Endothelial cell of umbilical vein (primary cell): Measurements from ENCODE around the gene C17orf50. TPM values are rescaled to one million over a fixed set of nuclear protein-coding genes. Genes with fewer than 3 reads are reported as not detected.

Experiments used
- BruUV-seq: library from RNA; stranded (reverse); fragments of 400-500 nt; replicated peaks from 2 replicates; lab custom pipeline; 2021; lab: Mats Ljungman, UMichigan
- CTCF ChIA-PET: fragments of 300-600, 350-600 bp; sonication (Branson Sonifier 250); formaldehyde crosslinking; loops from one replicate; lab custom pipeline; 2021; ENCODE audit warnings: antibody characterized with exemption, inconsistent platforms; lab: Charles Lee
- POLR2A ChIA-PET: fragments of 300-600, 350-600 bp; sonication (Branson Sonifier 250); formaldehyde crosslinking; loops from one replicate; lab custom pipeline; 2021; ENCODE audit warnings: antibody characterized with exemption, inconsistent platforms; lab: Charles Lee
- DNase-seq: peaks from one replicate; pipeline ENCODE4 v3.0.0-alpha.2; 2011; ENCODE audit warnings: low read depth, low spot score
- FAIRE-seq: peaks from 2 replicates; lab custom pipeline; 2011; peaks lifted over from hg19 to GRCh38; lab: Jason Lieb, UNC
- H2AFZ ChIP-seq: 2 replicates; pipeline ENCODE4 v1.6.0; 2012; ENCODE audit warnings: low read depth, low read length, control low read depth, inconsistent platforms
- H3K27ac ChIP-seq: 2 replicates; pipeline ENCODE4 v1.5.1; 2011; ENCODE audit warnings: low read depth, mild to moderate bottlenecking, control low read depth, low read length, moderate library complexity; ENCODE audit not compliant: insufficient read depth
- H3K27me3 ChIP-seq, 2 experiments: 2 replicates each; pipeline versions ENCODE4 v1.6.0 to v1.6.1; 2011; ENCODE audit warnings: low read length in 2 of 2, mixed read lengths in 1 of 2; ENCODE audit not compliant: control insufficient read depth in 2 of 2, insufficient read depth in 2 of 2
- H3K36me3 ChIP-seq, 2 experiments: 2 replicates in 1 of 2; 3 replicates in 1 of 2; pipeline ENCODE4 v1.5.1; 2011; ENCODE audit warnings: low read length in 2 of 2, mild to moderate bottlenecking in 1 of 2, moderate library complexity in 1 of 2; ENCODE audit not compliant: control insufficient read depth in 2 of 2, insufficient read depth in 2 of 2; ENCODE audit errors: extremely low read depth in 1 of 2
- H3K4me1 ChIP-seq: 3 replicates; pipeline ENCODE4 v1.5.1; 2011; ENCODE audit warnings: mild to moderate bottlenecking, low read length; ENCODE audit not compliant: control insufficient read depth, insufficient read depth; ENCODE audit errors: extremely low read depth
- H3K4me2 ChIP-seq: 2 replicates; pipeline ENCODE4 v1.6.1; 2011; ENCODE audit warnings: low read length, control low read depth, mixed read lengths; ENCODE audit not compliant: insufficient read depth
- H3K4me3 ChIP-seq, 3 experiments: fragments of 200-600 bp in 1 of 3; sonication (generic), shearing (Covaris generic) in 1 of 3; replicated peaks in 1 of 3; 2 replicates each; pipeline ENCODE4 v1.5.1; 2011 to 2016; ENCODE audit warnings: control low read depth in 3 of 3, low read length in 3 of 3, mild to moderate bottlenecking in 2 of 3, inconsistent platforms in 1 of 3, low read depth in 1 of 3, moderate library complexity in 1 of 3; ENCODE audit not compliant: insufficient read depth in 1 of 3
- H3K79me2 ChIP-seq: 2 replicates; pipeline ENCODE4 v1.6.0; 2012; ENCODE audit warnings: low read length, inconsistent platforms; ENCODE audit not compliant: control insufficient read depth, insufficient read depth
- H3K9ac ChIP-seq: replicated peaks from 2 replicates; pipeline ENCODE3; 2011; ENCODE audit warnings: low read length, control low read depth; ENCODE audit not compliant: insufficient read depth; ENCODE audit errors: extremely low read depth
- H3K9me1 ChIP-seq: replicated peaks from 3 replicates; pipeline ENCODE4 v1.6.0; 2011; ENCODE audit warnings: mild to moderate bottlenecking, low read length; ENCODE audit not compliant: control insufficient read depth, insufficient read depth; ENCODE audit errors: extremely low read depth
- H3K9me3 ChIP-seq: replicated peaks from 2 replicates; pipeline ENCODE4 v1.5.1; 2012; ENCODE audit warnings: low read length, inconsistent platforms; ENCODE audit not compliant: control insufficient read depth, insufficient read depth
- H4K20me1 ChIP-seq: replicated peaks from 2 replicates; pipeline ENCODE3; 2011; ENCODE audit warnings: mild to moderate bottlenecking, low read length; ENCODE audit not compliant: control insufficient read depth, insufficient read depth; ENCODE audit errors: extremely low read depth
- EZH2 ChIP-seq: IDR thresholded peaks from 2 replicates; pipeline ENCODE4 v1.6.1; 2012; ENCODE audit warnings: borderline replicate concordance, low read depth, mild to moderate bottlenecking, moderate library complexity, low read length, inconsistent platforms; ENCODE audit not compliant: severe bottlenecking
- FOS ChIP-seq: IDR thresholded peaks from 2 replicates; pipeline ENCODE4 v1.6.1; 2011; ENCODE audit warnings: mild to moderate bottlenecking, low read length, moderate library complexity, borderline replicate concordance; ENCODE audit not compliant: insufficient read depth
- GATA2 ChIP-seq: IDR thresholded peaks from 2 replicates; pipeline ENCODE4 v1.7.0; 2011; ENCODE audit warnings: low read depth, mild to moderate bottlenecking, moderate library complexity, mixed read lengths, low read length; ENCODE audit not compliant: insufficient read length, insufficient read depth
- JUN ChIP-seq: IDR thresholded peaks from 2 replicates; pipeline ENCODE4 v1.6.1; 2011; ENCODE audit warnings: borderline replicate concordance, low read depth; ENCODE audit not compliant: insufficient read length, insufficient read depth
- MYC ChIP-seq: IDR thresholded peaks from one replicate; pipeline ENCODE4 v1.6.1; 2011; ENCODE audit warnings: mild to moderate bottlenecking, low read depth, low read length
- POLR2A ChIP-seq: IDR thresholded peaks from 2 replicates; pipeline ENCODE4 v1.6.1; 2012; ENCODE audit warnings: low read depth, mild to moderate bottlenecking, control low read depth, low read length
- POLR2AphosphoS5 ChIP-seq: IDR thresholded peaks from 2 replicates; pipeline ENCODE4 v1.6.1; 2012; ENCODE audit warnings: low read depth, mild to moderate bottlenecking, control low read depth, low read length, moderate library complexity; ENCODE audit not compliant: insufficient read depth
- dilution Hi-C: fragments of 300-500 bp; cut with MboI; formaldehyde crosslinking; loops from one replicate; pipeline ENCODE4 v1.15.0; 2019; ENCODE audit warnings: low sequenced_read_pairs; ENCODE audit not compliant: extremely low pct_ligation_motif_present
- intact Hi-C: fragments of 100-400 bp; cut with micrococcal nuclease; formaldehyde crosslinking; loops from one replicate; pipeline ENCODE4 v1.10.0; 2022
- polyA plus RNA-seq, 4 experiments: library from polyadenylated mRNA; depleted of rRNA in 3 of 4; stranded (reverse) in 3 of 4; unstranded in 1 of 4; fragments of >200 nt; gene quantifications; 2 replicates each; pipeline versions ENCODE4 v1.2.1 to v1.2.3, GENCODE V29; 2011 to 2012; ENCODE audit warnings: missing spikeins in 1 of 4
- total RNA-seq: library from RNA; stranded (reverse); gene quantifications from 2 replicates; pipeline ENCODE4 v1.2.3, GENCODE V29; 2021
- TF ChIP-seq, protein P1 (sequence below), 2 donors: IDR thresholded peaks; 1 replicate in 1 of 2; 2 replicates in 1 of 2; pipeline ENCODE4 v1.5.1; 2011; ENCODE audit warnings: low read length in 2 of 2, mild to moderate bottlenecking in 2 of 2, moderate library complexity in 2 of 2, control low read depth in 1 of 2, inconsistent platforms in 1 of 2, low read depth in 1 of 2; ENCODE audit not compliant: insufficient read depth in 1 of 2; ENCODE audit errors: extremely low read depth in 1 of 2
- TF ChIP-seq, protein P2 (sequence below): IDR thresholded peaks from 2 replicates; pipeline ENCODE4 v1.6.1; 2011; ENCODE audit not compliant: insufficient read depth, insufficient read length

C17orf50 gene
- total and polyA plus RNA-seq, 2 donors (not counting 3 experiments of a cell fraction or from before 2014, with no cell fraction given), result 0.15 TPM; not detected in 1

DNA sequence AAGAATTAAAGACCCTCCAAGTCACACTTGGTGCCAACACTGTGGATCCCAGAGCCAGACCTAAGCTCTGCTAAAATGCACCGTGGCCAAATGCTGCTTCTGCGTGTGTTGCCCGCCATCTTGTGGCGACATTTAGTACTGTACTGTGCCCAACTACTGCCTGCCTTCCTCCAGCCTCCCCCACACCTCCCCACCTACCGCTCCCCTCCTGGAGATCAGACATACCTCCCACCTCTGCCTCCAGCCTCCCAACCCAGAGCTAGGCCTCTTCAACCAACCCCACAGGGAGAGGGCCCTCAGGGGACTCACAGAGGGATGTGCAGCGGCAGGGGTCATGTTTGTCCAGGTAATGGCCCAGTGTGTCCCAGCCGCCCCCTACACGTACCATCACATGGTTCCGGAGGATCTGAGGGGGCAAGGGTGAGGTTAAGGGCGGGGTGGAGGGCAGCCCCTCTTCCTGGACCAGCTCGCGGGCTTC is 13.1 kb upstream of the C17orf50 start:
- Histone ChIP-seq H3K9me1 (no peaks in the 10 kb centered on the region), H3K9me3 (no peaks in the 10 kb centered on the region), H3K4me2 (no peak overlapping the region), H2AFZ (no peak overlapping the region), H3K27ac (no peak overlapping the region), H3K36me3 (no peaks in the 10 kb centered on the region), H3K79me2 (no peaks in the 10 kb centered on the region), H3K4me1 (no peaks in the 10 kb centered on the region), H4K20me1 (no peaks in the 10 kb centered on the region), H3K4me3 (no peak overlapping the region), H3K27me3 (peaks cover 25% of the 10 kb centered on the region in 2 experiments), H3K9ac (no peak overlapping the region)
- no peak for FAIRE-seq
- ChIA-PET POLR2A (interaction anchor here (0.8 kb wide), 1 partner anchor 135 kb away, joined by 3 read pairs; no protein-coding TSS in a partner anchor), CTCF (interaction anchor here (0.6 to 6.7 kb wide), 59 partner anchors 9 to 1205 kb away, joined by 3 to 270 read pairs (median 5); partner anchors contain the start of genes PEX12, RASL10B, SLFN11 and TAF15)
- dilution Hi-C loops (loop anchor here (25.0 kb wide), 1 partner anchor 135 kb away; no protein-coding TSS in a partner anchor), intact Hi-C loops (loop anchor here (1.0 kb wide), 6 partner anchors 130 to 576 kb away; no protein-coding TSS in a partner anchor)
- peak; percentile 68 for DNase-seq
- BruUV-seq, result no TSS peak
- TF ChIP-seq FOS (no peak), MYC (no peak)
- TF ChIP-seq, protein P1, sequence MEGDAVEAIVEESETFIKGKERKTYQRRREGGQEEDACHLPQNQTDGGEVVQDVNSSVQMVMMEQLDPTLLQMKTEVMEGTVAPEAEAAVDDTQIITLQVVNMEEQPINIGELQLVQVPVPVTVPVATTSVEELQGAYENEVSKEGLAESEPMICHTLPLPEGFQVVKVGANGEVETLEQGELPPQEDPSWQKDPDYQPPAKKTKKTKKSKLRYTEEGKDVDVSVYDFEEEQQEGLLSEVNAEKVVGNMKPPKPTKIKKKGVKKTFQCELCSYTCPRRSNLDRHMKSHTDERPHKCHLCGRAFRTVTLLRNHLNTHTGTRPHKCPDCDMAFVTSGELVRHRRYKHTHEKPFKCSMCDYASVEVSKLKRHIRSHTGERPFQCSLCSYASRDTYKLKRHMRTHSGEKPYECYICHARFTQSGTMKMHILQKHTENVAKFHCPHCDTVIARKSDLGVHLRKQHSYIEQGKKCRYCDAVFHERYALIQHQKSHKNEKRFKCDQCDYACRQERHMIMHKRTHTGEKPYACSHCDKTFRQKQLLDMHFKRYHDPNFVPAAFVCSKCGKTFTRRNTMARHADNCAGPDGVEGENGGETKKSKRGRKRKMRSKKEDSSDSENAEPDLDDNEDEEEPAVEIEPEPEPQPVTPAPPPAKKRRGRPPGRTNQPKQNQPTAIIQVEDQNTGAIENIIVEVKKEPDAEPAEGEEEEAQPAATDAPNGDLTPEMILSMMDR (IDR thresholded peaks at IDR 0.05; ENCODE audit: extremely low read depth in 1 of 2, insufficient read depth in 1 of 2, low read depth in 1 of 2, low read length in 2 of 2), result peak; percentile 67 to 83

DNA sequence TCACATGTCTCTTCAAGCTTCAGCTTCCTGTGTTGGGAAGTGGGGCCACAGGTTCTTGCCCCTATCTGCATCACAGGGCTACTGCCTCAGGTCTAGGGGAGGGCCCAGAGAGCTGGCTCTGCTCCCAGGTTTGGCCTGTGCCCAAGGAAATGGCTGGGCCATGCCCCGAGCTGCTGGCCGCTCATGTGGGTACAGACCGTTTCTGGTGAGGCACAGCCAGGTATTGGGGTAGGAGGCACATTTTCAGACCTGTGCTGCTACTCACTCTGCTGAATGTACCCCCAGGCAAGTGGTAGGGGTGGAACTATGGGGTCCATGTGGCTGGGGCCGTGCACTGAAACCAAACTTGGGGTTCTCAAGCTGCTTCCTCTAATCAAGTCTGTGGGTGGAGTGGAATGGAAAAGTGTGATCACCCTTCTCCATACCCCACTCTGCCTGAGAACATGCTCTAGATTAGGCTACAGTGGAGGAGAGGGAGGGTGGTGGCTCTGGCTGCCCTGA is 12.3 kb upstream of the C17orf50 start:
- Histone ChIP-seq H3K27me3 (peaks cover 26 to 28% of the 10 kb centered on the region in 2 experiments), H3K9ac (no peak overlapping the region), H3K27ac (no peak overlapping the region), H3K4me3 (no peak overlapping the region), H2AFZ (no peak overlapping the region), H3K4me1 (no peaks in the 10 kb centered on the region), H3K4me2 (no peak overlapping the region), H3K9me1 (no peaks in the 10 kb centered on the region), H3K36me3 (no peaks in the 10 kb centered on the region), H3K79me2 (no peaks in the 10 kb centered on the region), H4K20me1 (no peaks in the 10 kb centered on the region), H3K9me3 (no peaks in the 10 kb centered on the region)
- POLR2A ChIA-PET, result no interaction called here
- CTCF ChIA-PET, result interaction anchor here (0.9 to 6.7 kb wide), 11 partner anchors 12 to 209 kb away, joined by 3 to 270 read pairs (median 12); partner anchors contain the start of genes C17orf50, RASL10B and TAF15
- FAIRE-seq (no peak), DNase-seq (peak; percentile 20)
- intact Hi-C loops, result no loop called here
- no peak for TF ChIP-seq FOS
- TF ChIP-seq JUN, result no peak
- TF ChIP-seq, protein P2, sequence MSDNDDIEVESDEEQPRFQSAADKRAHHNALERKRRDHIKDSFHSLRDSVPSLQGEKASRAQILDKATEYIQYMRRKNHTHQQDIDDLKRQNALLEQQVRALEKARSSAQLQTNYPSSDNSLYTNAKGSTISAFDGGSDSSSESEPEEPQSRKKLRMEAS, result no peak
- no peak for TF ChIP-seq POLR2AphosphoS5
- TF ChIP-seq MYC, result no peak
- TF ChIP-seq EZH2, result no peak
- TF ChIP-seq GATA2, result no peak
- TF ChIP-seq, protein P1 (IDR thresholded peaks at IDR 0.05; ENCODE audit: extremely low read depth in 1 of 2, insufficient read depth in 1 of 2, low read depth in 1 of 2, low read length in 2 of 2), result no peak
- no peak for TF ChIP-seq POLR2A
- dilution Hi-C loops, result loop anchor here (25.0 kb wide), 1 partner anchor 136 kb away; no protein-coding TSS in a partner anchor
- no TSS peak for BruUV-seq
